Neural cell (in vitro differentiated cells): ENCODE results near the gene AFG3L2. TPM values are rescaled to one million over a fixed set of nuclear protein-coding genes. Genes with fewer than 3 reads are reported as not detected.

Source experiments
- H2AFZ ChIP-seq: fragments of 200-600, 300-800 bp; sonication (generic), shearing (Covaris generic); 2 replicates; pipeline ENCODE4 v1.6.0; 2014; ENCODE audit warnings: low read depth, mild to moderate bottlenecking, antibody characterized with exemption, low read length, moderate library complexity
- H3F3A ChIP-seq: fragments of 200-600 bp; shearing (Covaris generic); 2 replicates; pipeline ENCODE4 v1.6.1; 2016; ENCODE audit warnings: mild to moderate bottlenecking, moderate library complexity, mixed read lengths, antibody characterized with exemption, low read length; ENCODE audit not compliant: insufficient read depth, poor library complexity, severe bottlenecking
- H3K27ac ChIP-seq: fragments of 200-600, 300-800 bp; sonication (generic), shearing (Covaris generic); 2 replicates; pipeline ENCODE4 v1.5.1; 2014; ENCODE audit warnings: mild to moderate bottlenecking, low read length, moderate library complexity
- H3K27me3 ChIP-seq: fragments of 300-800, 200-600 bp; sonication (generic), shearing (Covaris generic); 2 replicates; pipeline ENCODE4 v1.6.0; 2014; ENCODE audit warnings: mild to moderate bottlenecking, low read depth, low read length, moderate library complexity; ENCODE audit not compliant: insufficient read depth
- H3K36me3 ChIP-seq: fragments of 300-800, 200-600 bp; sonication (generic), shearing (Covaris generic); 2 replicates; pipeline ENCODE4 v1.5.1; 2014; ENCODE audit warnings: mild to moderate bottlenecking, antibody characterized with exemption, low read length, moderate library complexity; ENCODE audit not compliant: insufficient read depth
- H3K4me2 ChIP-seq: fragments of 300-800, 200-600 bp; sonication (generic), shearing (Covaris generic); 2 replicates; pipeline ENCODE4 v1.6.0; 2014; ENCODE audit warnings: mild to moderate bottlenecking, low read length
- H3K4me3 ChIP-seq: fragments of 300-800, 200-600 bp; sonication (generic), shearing (Covaris generic); 2 replicates; pipeline ENCODE4 v1.5.1; 2014; ENCODE audit warnings: mild to moderate bottlenecking, low read length, moderate library complexity
- H3K79me2 ChIP-seq: fragments of 200-600 bp; shearing (Covaris generic); replicated peaks from 2 replicates; pipeline ENCODE4 v1.6.0; 2014; ENCODE audit warnings: mild to moderate bottlenecking, low read length, moderate library complexity; ENCODE audit not compliant: insufficient read depth
- H3K9ac ChIP-seq: fragments of 300-800, 200-600 bp; sonication (generic), shearing (Covaris generic); 2 replicates; pipeline ENCODE4 v1.6.1; 2016; ENCODE audit warnings: mild to moderate bottlenecking, low read length, mixed read lengths
- H3K9me2 ChIP-seq: fragments of 200-600 bp; shearing (Covaris generic); 2 replicates; pipeline ENCODE4 v1.6.1; 2016; ENCODE audit warnings: mild to moderate bottlenecking, low read length, mixed read lengths; ENCODE audit not compliant: insufficient read depth
- H3K9me3 ChIP-seq: fragments of 200-600, 300-800 bp; sonication (generic), shearing (Covaris generic); 2 replicates; pipeline ENCODE4 v1.6.1; 2016; ENCODE audit warnings: mild to moderate bottlenecking, mixed run types, low read length, moderate library complexity, mixed read lengths
- H4K20me1 ChIP-seq: fragments of 200-600 bp; shearing (Covaris generic); 2 replicates; pipeline ENCODE4 v1.6.1; 2016; ENCODE audit warnings: mild to moderate bottlenecking, mixed run types; ENCODE audit not compliant: insufficient read depth
- EP300 ChIP-seq: fragments of 450-650 bp; conservative IDR thresholded peaks from 2 replicates; pipeline ENCODE4 v1.6.1; 2014; ENCODE audit warnings: antibody characterized with exemption, mild to moderate bottlenecking, moderate library complexity; ENCODE audit not compliant: poor library complexity, severe bottlenecking
- EZH2 ChIP-seq: fragments of 200-600, 300-800 bp; shearing (Covaris generic), sonication (generic); IDR thresholded peaks from 2 replicates; pipeline ENCODE4 v1.6.1; 2014; ENCODE audit warnings: antibody characterized with exemption, low read length, borderline replicate concordance, mild to moderate bottlenecking; ENCODE audit not compliant: insufficient read depth, poor library complexity, severe bottlenecking
- MXI1 ChIP-seq: fragments of 450-650 bp; conservative IDR thresholded peaks from 2 replicates; pipeline ENCODE4 v1.6.1; 2014; ENCODE audit warnings: antibody characterized with exemption, mild to moderate bottlenecking; ENCODE audit not compliant: poor library complexity, severe bottlenecking
- POLR2AphosphoS5 ChIP-seq: IDR thresholded peaks from 2 replicates; pipeline ENCODE4 v1.6.1; 2012
- RAD21 ChIP-seq: fragments of 450-650 bp; conservative IDR thresholded peaks from 2 replicates; pipeline ENCODE4 v1.6.1; 2014; ENCODE audit warnings: antibody characterized with exemption, mild to moderate bottlenecking, moderate library complexity
- SMC3 ChIP-seq: fragments of 450-650 bp; conservative IDR thresholded peaks from 2 replicates; pipeline ENCODE4 v1.6.1; 2014; ENCODE audit warnings: antibody characterized with exemption, mild to moderate bottlenecking, moderate library complexity; ENCODE audit not compliant: poor library complexity
- TAF1 ChIP-seq: IDR thresholded peaks from 2 replicates; pipeline ENCODE4 v1.6.1; 2012; ENCODE audit warnings: low read depth
- polyA plus RNA-seq: library from polyadenylated mRNA; depleted of rRNA; stranded (reverse); fragments of >200 nt; gene quantifications from 2 replicates; pipeline ENCODE4 v1.2.3, GENCODE V29; 2014
- TF ChIP-seq, protein P1 (sequence below): fragments of 450-650 bp; IDR thresholded peaks from 2 replicates; pipeline ENCODE4 v1.5.1; 2014; ENCODE audit warnings: antibody characterized with exemption, mild to moderate bottlenecking, moderate library complexity; ENCODE audit not compliant: poor library complexity, severe bottlenecking
- TF ChIP-seq, protein P2 (sequence below): IDR thresholded peaks from 2 replicates; pipeline ENCODE4 v1.6.1; 2012; ENCODE audit warnings: borderline replicate concordance

AFG3L2 gene
- polyA plus RNA-seq, 1 donor from 2014 or later, result 49.4 TPM

DNA sequence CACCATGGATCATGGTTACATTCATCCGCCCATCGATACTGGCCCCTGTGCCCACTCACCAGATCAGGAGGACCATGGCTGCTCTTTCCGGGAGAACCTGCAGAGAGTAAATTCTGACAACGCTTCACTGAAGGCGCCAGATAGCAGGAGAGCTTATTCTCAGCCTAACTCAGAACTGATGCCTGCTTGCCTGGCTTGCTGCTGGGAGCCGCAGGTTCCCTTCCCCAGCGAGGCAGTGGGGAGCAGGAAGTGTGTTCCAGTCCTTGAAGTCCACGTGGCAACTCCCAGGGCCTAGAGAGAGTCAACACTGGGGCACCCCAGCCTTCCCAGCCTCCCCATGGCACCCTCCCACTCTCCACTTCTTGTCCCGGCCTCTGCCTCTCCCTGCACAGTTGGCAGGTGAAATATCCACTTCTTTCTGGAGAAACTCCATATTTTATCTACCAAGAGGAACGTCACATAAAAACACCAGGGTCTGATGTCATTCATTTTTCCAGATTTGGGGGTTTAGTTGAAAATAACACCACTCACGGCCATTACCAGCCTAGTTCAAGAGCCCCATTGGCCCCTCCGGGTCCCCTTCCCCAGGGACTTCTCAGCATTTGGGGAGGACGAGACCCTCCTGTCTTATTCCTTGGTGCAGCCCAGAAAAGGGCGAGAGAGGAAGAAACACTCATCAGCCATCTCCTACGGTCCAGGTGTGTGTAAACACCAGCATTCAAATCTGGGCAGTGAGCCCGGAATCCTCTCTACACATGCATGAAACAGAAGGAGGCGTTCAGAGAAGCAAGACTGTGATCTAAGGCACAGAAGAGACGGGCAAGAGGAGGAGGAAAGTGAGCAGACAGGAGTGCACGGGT lies 72.4 kb downstream of the AFG3L2 start:
- H3K9ac ChIP-seq, result no peak overlapping the region
- no peaks in the 10 kb centered on the region for H4K20me1 ChIP-seq
- H3K27me3 ChIP-seq, result peaks cover 47% of the 10 kb centered on the region
- H3K4me2 ChIP-seq, result no peak overlapping the region
- H3K27ac ChIP-seq, result no peak overlapping the region
- no peaks in the 10 kb centered on the region for H3K9me2 ChIP-seq
- no peak overlapping the region for H3K4me3 ChIP-seq
- H3K79me2 ChIP-seq, result no peaks in the 10 kb centered on the region
- TF ChIP-seq SMC3 (no peak), RAD21 (no peak), POLR2AphosphoS5 (no peak), TAF1 (no peak), EZH2 (no peak), MXI1 (no peak), EP300 (no peak)
- TF ChIP-seq, protein P1, sequence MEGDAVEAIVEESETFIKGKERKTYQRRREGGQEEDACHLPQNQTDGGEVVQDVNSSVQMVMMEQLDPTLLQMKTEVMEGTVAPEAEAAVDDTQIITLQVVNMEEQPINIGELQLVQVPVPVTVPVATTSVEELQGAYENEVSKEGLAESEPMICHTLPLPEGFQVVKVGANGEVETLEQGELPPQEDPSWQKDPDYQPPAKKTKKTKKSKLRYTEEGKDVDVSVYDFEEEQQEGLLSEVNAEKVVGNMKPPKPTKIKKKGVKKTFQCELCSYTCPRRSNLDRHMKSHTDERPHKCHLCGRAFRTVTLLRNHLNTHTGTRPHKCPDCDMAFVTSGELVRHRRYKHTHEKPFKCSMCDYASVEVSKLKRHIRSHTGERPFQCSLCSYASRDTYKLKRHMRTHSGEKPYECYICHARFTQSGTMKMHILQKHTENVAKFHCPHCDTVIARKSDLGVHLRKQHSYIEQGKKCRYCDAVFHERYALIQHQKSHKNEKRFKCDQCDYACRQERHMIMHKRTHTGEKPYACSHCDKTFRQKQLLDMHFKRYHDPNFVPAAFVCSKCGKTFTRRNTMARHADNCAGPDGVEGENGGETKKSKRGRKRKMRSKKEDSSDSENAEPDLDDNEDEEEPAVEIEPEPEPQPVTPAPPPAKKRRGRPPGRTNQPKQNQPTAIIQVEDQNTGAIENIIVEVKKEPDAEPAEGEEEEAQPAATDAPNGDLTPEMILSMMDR, result no peak
- TF ChIP-seq, protein P2, sequence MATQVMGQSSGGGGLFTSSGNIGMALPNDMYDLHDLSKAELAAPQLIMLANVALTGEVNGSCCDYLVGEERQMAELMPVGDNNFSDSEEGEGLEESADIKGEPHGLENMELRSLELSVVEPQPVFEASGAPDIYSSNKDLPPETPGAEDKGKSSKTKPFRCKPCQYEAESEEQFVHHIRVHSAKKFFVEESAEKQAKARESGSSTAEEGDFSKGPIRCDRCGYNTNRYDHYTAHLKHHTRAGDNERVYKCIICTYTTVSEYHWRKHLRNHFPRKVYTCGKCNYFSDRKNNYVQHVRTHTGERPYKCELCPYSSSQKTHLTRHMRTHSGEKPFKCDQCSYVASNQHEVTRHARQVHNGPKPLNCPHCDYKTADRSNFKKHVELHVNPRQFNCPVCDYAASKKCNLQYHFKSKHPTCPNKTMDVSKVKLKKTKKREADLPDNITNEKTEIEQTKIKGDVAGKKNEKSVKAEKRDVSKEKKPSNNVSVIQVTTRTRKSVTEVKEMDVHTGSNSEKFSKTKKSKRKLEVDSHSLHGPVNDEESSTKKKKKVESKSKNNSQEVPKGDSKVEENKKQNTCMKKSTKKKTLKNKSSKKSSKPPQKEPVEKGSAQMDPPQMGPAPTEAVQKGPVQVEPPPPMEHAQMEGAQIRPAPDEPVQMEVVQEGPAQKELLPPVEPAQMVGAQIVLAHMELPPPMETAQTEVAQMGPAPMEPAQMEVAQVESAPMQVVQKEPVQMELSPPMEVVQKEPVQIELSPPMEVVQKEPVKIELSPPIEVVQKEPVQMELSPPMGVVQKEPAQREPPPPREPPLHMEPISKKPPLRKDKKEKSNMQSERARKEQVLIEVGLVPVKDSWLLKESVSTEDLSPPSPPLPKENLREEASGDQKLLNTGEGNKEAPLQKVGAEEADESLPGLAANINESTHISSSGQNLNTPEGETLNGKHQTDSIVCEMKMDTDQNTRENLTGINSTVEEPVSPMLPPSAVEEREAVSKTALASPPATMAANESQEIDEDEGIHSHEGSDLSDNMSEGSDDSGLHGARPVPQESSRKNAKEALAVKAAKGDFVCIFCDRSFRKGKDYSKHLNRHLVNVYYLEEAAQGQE, result no peak
- H2AFZ ChIP-seq, result no peak overlapping the region
- H3K36me3 ChIP-seq, result no peaks in the 10 kb centered on the region
- H3F3A ChIP-seq, result no peaks in the 10 kb centered on the region
- no peaks in the 10 kb centered on the region for H3K9me3 ChIP-seq

DNA sequence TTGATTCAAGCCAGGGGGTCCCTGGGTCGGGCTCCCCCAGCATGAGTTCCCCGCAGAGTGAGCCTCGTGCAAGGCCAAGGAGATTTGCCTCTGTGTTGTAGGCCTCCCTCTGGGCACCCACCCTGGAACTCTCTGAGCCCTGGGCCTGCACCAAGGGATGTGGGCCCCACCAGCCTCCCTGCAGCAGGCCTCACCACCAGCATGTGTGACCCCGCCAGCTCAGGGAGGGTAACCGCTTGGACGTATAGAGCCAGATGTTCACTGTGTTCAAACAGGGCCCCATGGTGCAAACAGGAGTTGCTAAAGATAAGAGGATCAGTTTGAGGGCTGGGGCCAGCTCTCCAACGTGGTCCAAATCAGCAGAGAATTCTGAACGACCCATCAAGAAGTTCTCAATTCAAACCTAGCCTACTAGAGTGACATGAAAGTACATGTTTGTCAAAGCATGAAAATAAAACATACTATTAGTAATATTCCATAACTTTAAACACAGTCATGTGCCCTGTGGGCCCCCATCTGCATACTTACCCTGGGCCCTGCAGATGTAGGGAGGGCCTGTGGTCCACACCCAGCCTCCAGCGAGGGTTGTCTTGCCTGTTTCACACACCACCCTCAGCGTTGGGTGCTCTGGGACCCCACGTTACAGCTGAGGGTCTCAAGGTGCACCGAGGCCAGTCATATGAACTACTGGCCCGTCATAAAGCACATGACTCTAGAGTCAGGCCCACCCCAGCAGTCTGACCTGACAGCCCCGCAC lies 74.5 kb downstream of the AFG3L2 start:
- H2AFZ ChIP-seq, result no peak overlapping the region
- no peaks in the 10 kb centered on the region for H3K9me2 ChIP-seq
- H3K9me3 ChIP-seq, result no peaks in the 10 kb centered on the region
- H3K4me2 ChIP-seq, result no peak overlapping the region
- TF ChIP-seq MXI1 (no peak), EZH2 (no peak), EP300 (no peak), SMC3 (no peak), RAD21 (no peak), TAF1 (no peak), POLR2AphosphoS5 (no peak)
- TF ChIP-seq, protein P1, result no peak
- TF ChIP-seq, protein P2, result no peak
- H3F3A ChIP-seq, result no peaks in the 10 kb centered on the region
- no peak overlapping the region for H3K9ac ChIP-seq
- H4K20me1 ChIP-seq, result no peaks in the 10 kb centered on the region
- peaks cover 30% of the 10 kb centered on the region for H3K27me3 ChIP-seq
- H3K79me2 ChIP-seq, result no peaks in the 10 kb centered on the region
- no peak overlapping the region for H3K27ac ChIP-seq
- no peaks in the 10 kb centered on the region for H3K36me3 ChIP-seq
- H3K4me3 ChIP-seq, result no peak overlapping the region
